Left kidney (tissue), 2 donors: ENCODE results near the gene MRGPRX4. TPM values are rescaled to one million over a fixed set of nuclear protein-coding genes. Genes with fewer than 3 reads are reported as not detected.

Experiments used
- DNase-seq: peaks from one replicate; pipeline ENCODE4 v3.0.0-alpha.2; 2013
- polyA plus RNA-seq: library from polyadenylated mRNA; unstranded; fragments of 120-200 nt; gene quantifications from one replicate; pipeline ENCODE4 v1.2.1, GENCODE V29; 2013; ENCODE audit not compliant: insufficient read length

The MRGPRX4 gene
- polyA plus RNA-seq, 1 donor: not detected

- DNase-seq: no peak
Observed at GRCh38 chr11:18209058-18209457, 36.4 kb downstream of the MRGPRX4 start.

GRCh38 chr11:18221274-18221876 lies 48.7 kb downstream of the MRGPRX4 start:
- no peak for DNase-seq

- no peak for DNase-seq
Observed at GRCh38 chr11:18222814-18223421, 50.3 kb downstream of the MRGPRX4 start.

Other genes starting within 250 kb of the MRGPRX4 start
- 18.1 TPM for gene SERGEF, start 159.8 kb upstream of the MRGPRX4 start, polyA plus RNA-seq
- 3.0 TPM for gene TPH1, start 126.6 kb upstream of the MRGPRX4 start, polyA plus RNA-seq
- gene SAAL1, start 66.8 kb upstream of the MRGPRX4 start, polyA plus RNA-seq: 42.9 TPM
- gene MRGPRX3, start 40.3 kb upstream of the MRGPRX4 start, polyA plus RNA-seq: not detected
- gene SAA4, start 64.0 kb downstream of the MRGPRX4 start, polyA plus RNA-seq: not detected
- gene SAA2, start 75.8 kb downstream of the MRGPRX4 start, polyA plus RNA-seq: not detected
- not detected for gene SAA1, start 93.4 kb downstream of the MRGPRX4 start, polyA plus RNA-seq
- gene HPS5, start 149.3 kb downstream of the MRGPRX4 start, polyA plus RNA-seq: 26.9 TPM
- 67.8 TPM for gene GTF2H1, start 149.7 kb downstream of the MRGPRX4 start, polyA plus RNA-seq
- gene LDHA, start 221.7 kb downstream of the MRGPRX4 start, polyA plus RNA-seq: 275 TPM
- 0.15 TPM for gene LDHC, start 239.5 kb downstream of the MRGPRX4 start, polyA plus RNA-seq